Mucosa of rectum (tissue), 2 donors: ENCODE measurements around the gene THAP2.
"Not testable (repeated sequence)": the region's sequence is repeated elsewhere in the genome, so short reads cannot be mapped to it uniquely, and the experiment has no call there.

Source experiments
- H3K27ac ChIP-seq, 2 donors: one replicate each; pipeline ENCODE4 v1.7.0; 2013; ENCODE audit warnings: inconsistent platforms in 2 of 2, low read depth in 2 of 2, low read length in 2 of 2
- H3K27me3 ChIP-seq, 2 donors: one replicate each; pipeline ENCODE4 v1.7.0; 2013; ENCODE audit warnings: low read length in 2 of 2; ENCODE audit not compliant: control insufficient read depth in 2 of 2, insufficient read depth in 2 of 2
- H3K36me3 ChIP-seq, 2 donors: one replicate each; pipeline ENCODE4 v1.7.0; 2013; ENCODE audit warnings: low read length in 2 of 2; ENCODE audit not compliant: control insufficient read depth in 2 of 2, insufficient read depth in 2 of 2
- H3K4me1 ChIP-seq, 2 donors: one replicate each; pipeline ENCODE4 v1.7.0; 2013; ENCODE audit warnings: low read length in 2 of 2, mild to moderate bottlenecking in 1 of 2; ENCODE audit not compliant: control insufficient read depth in 2 of 2, insufficient read depth in 2 of 2
- H3K4me3 ChIP-seq, 2 donors: one replicate each; pipeline ENCODE4 v1.7.0; 2013; ENCODE audit warnings: low read length in 2 of 2
- H3K9ac ChIP-seq, 2 donors: one replicate each; pipeline ENCODE4 v1.7.0; 2013; ENCODE audit warnings: low read length in 2 of 2, low read depth in 1 of 2, mild to moderate bottlenecking in 1 of 2
- H3K9me3 ChIP-seq, 2 donors: one replicate each; pipeline ENCODE4 v1.7.0; 2013; ENCODE audit warnings: low read length in 2 of 2; ENCODE audit not compliant: control insufficient read depth in 2 of 2
- donor health status: healthy.
- donor health status: Normal muscosa, but diverticular disease.

THAP2 gene

GRCh38 chr12:71684081-71684480 is 20.0 kb downstream of the THAP2 start:
- no peaks in the 10 kb centered on the region for H3K27me3 ChIP-seq
- H3K36me3 ChIP-seq = no peaks in the 10 kb centered on the region
- no peak overlapping the region for H3K9ac ChIP-seq
- no peaks in the 10 kb centered on the region for H3K9me3 ChIP-seq
- H3K4me3 ChIP-seq = peak overlapping the region in 1 of 2 donors; percentile 2
- peaks cover 0 to 14% of the 10 kb centered on the region in 2 donors for H3K4me1 ChIP-seq
- H3K27ac ChIP-seq = no peak overlapping the region

- H3K27ac ChIP-seq = peak overlapping the region; percentile 92 to 96
- no peaks in the 10 kb centered on the region for H3K36me3 ChIP-seq
- no peaks in the 10 kb centered on the region for H3K27me3 ChIP-seq
- H3K9me3 ChIP-seq = no peaks in the 10 kb centered on the region
- peak overlapping the region; percentile 84 to 90 for H3K9ac ChIP-seq
- peak overlapping the region; percentile 90 to 94 for H3K4me3 ChIP-seq
- peaks cover 0 to 14% of the 10 kb centered on the region in 2 donors for H3K4me1 ChIP-seq
Observed at GRCh38 chr12:71685312-71685906, 21.3 kb downstream of the THAP2 start.

- Histone ChIP-seq H3K9me3 (no peaks in the 10 kb centered on the region), H3K36me3 (no peaks in the 10 kb centered on the region), H3K27me3 (no peaks in the 10 kb centered on the region), H3K4me3 (peak within 1 kb of the TSS; percentile 90 to 94), H3K4me1 (peaks cover 0 to 14% of the 10 kb centered on the region in 2 donors), H3K9ac (peak within 1 kb of the TSS; percentile 84 to 90), H3K27ac (peak within 1 kb of the TSS; percentile 92 to 96)
Observed at GRCh38 chr12:71685914-71686657, 22.0 kb downstream of the THAP2 start, which contains the start of gene TMEM19. TSS of gene TMEM19 (plus strand) at chr12:71686082. CDS start at chr12:71686681, 599 bp downstream.

- peak overlapping the region; percentile 90 to 94 for H3K4me3 ChIP-seq
- peak overlapping the region; percentile 84 to 90 for H3K9ac ChIP-seq
- H3K27me3 ChIP-seq = no peaks in the 10 kb centered on the region
- no peaks in the 10 kb centered on the region for H3K9me3 ChIP-seq
- H3K27ac ChIP-seq = peak overlapping the region; percentile 92 to 96
- peaks cover 0 to 16% of the 10 kb centered on the region in 2 donors for H3K4me1 ChIP-seq
- H3K36me3 ChIP-seq = no peaks in the 10 kb centered on the region
Observed at GRCh38 chr12:71686658-71687025, 22.5 kb downstream of the THAP2 start.

GRCh38 chr12:71687172-71687571 is 23.1 kb downstream of the THAP2 start:
- peaks cover 0 to 21% of the 10 kb centered on the region in 2 donors for H3K4me1 ChIP-seq
- peak overlapping the region; percentile 26 to 96 for H3K27ac ChIP-seq
- H3K27me3 ChIP-seq, H3K36me3 ChIP-seq, H3K9me3 ChIP-seq: not testable (repeated sequence)
- H3K4me3 ChIP-seq = peak overlapping the region; percentile 90 to 94
- peak overlapping the region; percentile 84 to 90 for H3K9ac ChIP-seq

- Histone ChIP-seq H3K4me1 (peaks cover 7 to 27% of the 10 kb centered on the region in 2 donors), H3K27ac (peak overlapping the region in 1 of 2 donors; percentile 33), H3K36me3 (no peaks in the 10 kb centered on the region), H3K27me3 (no peaks in the 10 kb centered on the region), H3K9me3 (no peaks in the 10 kb centered on the region), H3K9ac (peak overlapping the region in 1 of 2 donors; percentile 8), H3K4me3 (peak overlapping the region in 1 of 2 donors; percentile 90)
Observed at GRCh38 chr12:71688961-71689570, 25.0 kb downstream of the THAP2 start.

- Histone ChIP-seq H3K27ac (peak overlapping the region in 1 of 2 donors; percentile 62), H3K9ac (no peak overlapping the region), H3K36me3 (no peaks in the 10 kb centered on the region), H3K27me3 (no peaks in the 10 kb centered on the region), H3K4me3 (no peak overlapping the region), H3K9me3 (no peaks in the 10 kb centered on the region), H3K4me1 (peaks cover 19 to 38% of the 10 kb centered on the region in 2 donors)
Observed at GRCh38 chr12:71691504-71692129, 27.5 kb downstream of the THAP2 start.

- Histone ChIP-seq H3K27ac (peak overlapping the region; percentile 77 to 84), H3K4me3 (no peak overlapping the region), H3K36me3 (peaks cover 2 to 9% of the 10 kb centered on the region in 2 donors)
Observed at GRCh38 chr12:71693126-71693525, 29.0 kb downstream of the THAP2 start.

GRCh38 chr12:71693651-71694050 is 29.6 kb downstream of the THAP2 start:
- not testable (repeated sequence) for H3K27me3 ChIP-seq, H3K9me3 ChIP-seq, H3K9ac ChIP-seq
- peak overlapping the region in 1 of 2 donors; percentile 32 for H3K4me3 ChIP-seq
- H3K4me1 ChIP-seq = peaks cover 19 to 24% of the 10 kb centered on the region in 2 donors
- H3K36me3 ChIP-seq = peaks cover 3 to 13% of the 10 kb centered on the region in 2 donors
- peak overlapping the region; percentile 77 to 84 for H3K27ac ChIP-seq

More at GRCh38 chr12:71693126-71693525, 29.0 kb downstream of the THAP2 start:
- Histone ChIP-seq H3K4me1 (peaks cover 19 to 28% of the 10 kb centered on the region in 2 donors), H3K9me3 (no peaks in the 10 kb centered on the region), H3K27me3 (no peaks in the 10 kb centered on the region), H3K9ac (no peak overlapping the region)
